COLO829 (cell line): Measurements from ENCODE around the gene OTC.

Experiments
- DNase-seq: peaks from one replicate; pipeline ENCODE4 v3.0.0; 2012; ENCODE audit warnings: low spot score

The OTC gene

DNA sequence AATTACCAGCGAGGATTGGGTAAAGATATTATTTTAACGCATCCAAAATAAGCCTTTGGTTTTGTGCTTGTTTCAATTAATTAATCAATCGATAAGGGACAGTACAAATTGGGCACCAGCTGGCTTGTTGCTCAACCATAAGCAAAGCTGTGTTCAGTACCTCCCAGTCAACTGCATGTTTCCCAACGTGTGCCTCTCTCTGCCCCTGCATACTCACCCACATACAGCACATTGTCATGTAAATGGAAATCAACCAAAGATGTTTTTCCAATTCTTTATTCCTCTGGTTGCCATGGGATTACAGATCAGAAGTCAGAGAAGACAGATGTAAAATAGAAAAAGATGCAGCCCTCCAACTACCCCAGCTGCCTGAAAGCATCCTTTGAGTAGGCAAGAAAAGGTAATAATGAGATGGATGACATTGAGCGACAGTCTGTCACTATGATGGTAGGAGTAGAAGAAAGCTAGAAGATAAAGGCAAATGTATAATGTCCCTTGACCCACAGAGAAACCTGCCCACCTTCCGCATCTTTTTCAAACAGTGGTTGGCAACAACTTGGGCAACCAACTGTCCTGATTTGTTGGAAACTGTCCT lies 116.3 kb downstream of the OTC start:
- DNase-seq = no peak
